Measurements from ENCODE around the gene PPP1R14C. TPM values are rescaled to one million over a fixed set of nuclear protein-coding genes. Genes with fewer than 3 reads are reported as not detected.

The PPP1R14C gene
- total and polyA plus RNA-seq, 2 donors (not counting 3 experiments of a cell fraction or from before 2014, with no cell fraction given) = not detected

DNA sequence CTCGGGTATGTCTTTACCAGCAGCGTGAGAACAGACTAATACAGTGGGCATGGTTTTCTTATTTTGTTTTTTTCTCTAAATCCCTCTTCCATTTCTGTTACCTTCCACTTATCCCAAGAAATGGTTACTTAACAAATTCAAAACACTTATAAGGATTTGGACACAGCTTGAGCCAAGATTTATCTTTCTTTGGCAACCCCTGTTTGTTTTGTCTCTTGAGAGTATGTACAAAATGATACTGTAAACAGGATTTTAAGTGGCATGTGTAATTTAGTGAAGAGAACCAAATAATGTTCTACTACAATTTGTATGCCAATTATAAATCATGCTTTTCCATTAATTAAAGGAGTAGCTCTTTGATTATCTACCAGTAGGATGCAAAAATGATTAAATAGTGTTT lies 51.4 kb downstream of the PPP1R14C start:
- no peaks in the 10 kb centered on the region for H3K9me3 ChIP-seq (replicated peaks; ENCODE audit: control insufficient read depth, insufficient read depth, low read length)
- no TSS peak for BruUV-seq (replicated peaks)
- intact Hi-C loops (cut with micrococcal nuclease) (no loop called here), dilution Hi-C loops (cut with MboI; ENCODE audit: extremely low pct_ligation_motif_present, low sequenced_read_pairs) (no loop called here)
- ChIA-PET CTCF (no interaction called here), POLR2A (no interaction called here)
- H3K9me1 ChIP-seq (replicated peaks; ENCODE audit: control insufficient read depth, extremely low read depth, insufficient read depth, low read length) = no peaks in the 10 kb centered on the region
- FAIRE-seq = no peak
- no peaks in the 10 kb centered on the region for H3K79me2 ChIP-seq (ENCODE audit: control insufficient read depth, insufficient read depth, low read length)
- no peak for TF ChIP-seq FOS (IDR thresholded peaks at IDR 0.05; ENCODE audit: borderline replicate concordance, insufficient read depth, low read length)
- no peaks in the 10 kb centered on the region for H3K4me1 ChIP-seq (ENCODE audit: control insufficient read depth, extremely low read depth, insufficient read depth, low read length)
- no peak overlapping the region for H3K9ac ChIP-seq (replicated peaks; ENCODE audit: extremely low read depth, insufficient read depth, low read length)
- H3K36me3 ChIP-seq (ENCODE audit: control insufficient read depth in 2 of 2, extremely low read depth in 1 of 2, insufficient read depth in 2 of 2, low read length in 2 of 2) = no peaks in the 10 kb centered on the region
- H2AFZ ChIP-seq (ENCODE audit: low read depth, low read length) = no peak overlapping the region
- H3K27me3 ChIP-seq (ENCODE audit: control insufficient read depth in 2 of 2, insufficient read depth in 2 of 2, low read length in 2 of 2) = peaks cover 0 to 1% of the 10 kb centered on the region in 2 experiments
- no peak overlapping the region for H3K4me3 ChIP-seq (replicated peaks in 1 of 3; ENCODE audit: insufficient read depth in 1 of 3, low read depth in 1 of 3, low read length in 3 of 3)
- no peak for DNase-seq (ENCODE audit: low read depth, low spot score)
- no peak overlapping the region for H3K27ac ChIP-seq (ENCODE audit: insufficient read depth, low read depth, low read length)
- H4K20me1 ChIP-seq (replicated peaks; ENCODE audit: control insufficient read depth, extremely low read depth, insufficient read depth, low read length) = no peaks in the 10 kb centered on the region
- H3K4me2 ChIP-seq (ENCODE audit: insufficient read depth, low read length) = no peak overlapping the region

DNA sequence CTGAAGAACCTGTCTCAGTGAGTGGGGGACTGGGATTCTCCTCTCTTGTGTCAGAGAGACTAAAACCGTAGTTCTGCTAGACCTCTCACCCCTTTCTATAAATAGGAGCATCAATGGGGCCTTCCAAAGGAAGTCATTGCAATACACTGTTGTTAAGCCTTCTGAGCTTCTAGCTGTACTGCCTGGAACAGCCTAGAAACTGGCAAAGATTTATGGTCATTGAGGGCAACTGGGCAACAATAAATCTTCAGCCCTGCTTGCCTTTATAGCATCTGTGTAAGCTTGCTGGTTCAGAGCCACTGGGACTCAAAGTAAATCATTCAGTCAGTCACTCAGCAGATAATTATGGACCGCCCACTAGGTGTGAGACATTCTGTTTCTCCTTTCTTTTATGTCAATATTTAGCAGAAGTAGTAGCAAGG lies 53.2 kb downstream of the PPP1R14C start:
- ChIA-PET CTCF (interaction anchor here (0.7 kb wide), 1 partner anchor 409 kb away, joined by 3 read pairs; no protein-coding TSS in a partner anchor), POLR2A (interaction anchor here (0.7 kb wide), 1 partner anchor 13 kb away, joined by 5 read pairs; no protein-coding TSS in a partner anchor)
- H3K79me2 ChIP-seq (ENCODE audit: control insufficient read depth, insufficient read depth, low read length) = no peaks in the 10 kb centered on the region
- intact Hi-C loops (cut with micrococcal nuclease) = no loop called here
- no peaks in the 10 kb centered on the region for H4K20me1 ChIP-seq (replicated peaks; ENCODE audit: control insufficient read depth, extremely low read depth, insufficient read depth, low read length)
- no peak overlapping the region for H3K4me3 ChIP-seq (replicated peaks in 1 of 3; ENCODE audit: insufficient read depth in 1 of 3, low read depth in 1 of 3, low read length in 3 of 3)
- FAIRE-seq (no peak), DNase-seq (ENCODE audit: low read depth, low spot score) (no peak)
- H3K36me3 ChIP-seq (ENCODE audit: control insufficient read depth in 2 of 2, extremely low read depth in 1 of 2, insufficient read depth in 2 of 2, low read length in 2 of 2) = no peaks in the 10 kb centered on the region
- no peak overlapping the region for H2AFZ ChIP-seq (ENCODE audit: low read depth, low read length)
- dilution Hi-C loops (cut with MboI; ENCODE audit: extremely low pct_ligation_motif_present, low sequenced_read_pairs) = no loop called here
- TF ChIP-seq, protein P1, sequence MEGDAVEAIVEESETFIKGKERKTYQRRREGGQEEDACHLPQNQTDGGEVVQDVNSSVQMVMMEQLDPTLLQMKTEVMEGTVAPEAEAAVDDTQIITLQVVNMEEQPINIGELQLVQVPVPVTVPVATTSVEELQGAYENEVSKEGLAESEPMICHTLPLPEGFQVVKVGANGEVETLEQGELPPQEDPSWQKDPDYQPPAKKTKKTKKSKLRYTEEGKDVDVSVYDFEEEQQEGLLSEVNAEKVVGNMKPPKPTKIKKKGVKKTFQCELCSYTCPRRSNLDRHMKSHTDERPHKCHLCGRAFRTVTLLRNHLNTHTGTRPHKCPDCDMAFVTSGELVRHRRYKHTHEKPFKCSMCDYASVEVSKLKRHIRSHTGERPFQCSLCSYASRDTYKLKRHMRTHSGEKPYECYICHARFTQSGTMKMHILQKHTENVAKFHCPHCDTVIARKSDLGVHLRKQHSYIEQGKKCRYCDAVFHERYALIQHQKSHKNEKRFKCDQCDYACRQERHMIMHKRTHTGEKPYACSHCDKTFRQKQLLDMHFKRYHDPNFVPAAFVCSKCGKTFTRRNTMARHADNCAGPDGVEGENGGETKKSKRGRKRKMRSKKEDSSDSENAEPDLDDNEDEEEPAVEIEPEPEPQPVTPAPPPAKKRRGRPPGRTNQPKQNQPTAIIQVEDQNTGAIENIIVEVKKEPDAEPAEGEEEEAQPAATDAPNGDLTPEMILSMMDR (IDR thresholded peaks at IDR 0.05; ENCODE audit: extremely low read depth in 1 of 2, insufficient read depth in 1 of 2, low read depth in 1 of 2, low read length in 2 of 2) = no peak
- no peak for TF ChIP-seq POLR2AphosphoS5 (IDR thresholded peaks at IDR 0.05; ENCODE audit: insufficient read depth, low read depth, low read length)
- no peaks in the 10 kb centered on the region for H3K9me1 ChIP-seq (replicated peaks; ENCODE audit: control insufficient read depth, extremely low read depth, insufficient read depth, low read length)
- no peaks in the 10 kb centered on the region for H3K4me1 ChIP-seq (ENCODE audit: control insufficient read depth, extremely low read depth, insufficient read depth, low read length)
- no peak overlapping the region for H3K4me2 ChIP-seq (ENCODE audit: insufficient read depth, low read length)
- no TSS peak for BruUV-seq (replicated peaks)
- H3K9me3 ChIP-seq (replicated peaks; ENCODE audit: control insufficient read depth, insufficient read depth, low read length) = no peaks in the 10 kb centered on the region
- no peak overlapping the region for H3K9ac ChIP-seq (replicated peaks; ENCODE audit: extremely low read depth, insufficient read depth, low read length)
- peaks cover 0 to 1% of the 10 kb centered on the region in 2 experiments for H3K27me3 ChIP-seq (ENCODE audit: control insufficient read depth in 2 of 2, insufficient read depth in 2 of 2, low read length in 2 of 2)
- no peak overlapping the region for H3K27ac ChIP-seq (ENCODE audit: insufficient read depth, low read depth, low read length)

All from endothelial cell of umbilical vein (primary cell).